ENCODE results near the gene DOK7. TPM values are rescaled to one million over a fixed set of nuclear protein-coding genes. Genes with fewer than 3 reads are reported as not detected.
"Not testable (repeated sequence)": the region's sequence is repeated elsewhere in the genome, so short reads cannot be mapped to it uniquely, and the experiment has no call there.

The DOK7 gene
- total RNA-seq, 3 donors from 2014 or later (not counting 1 experiment from before 2014, with no cell fraction given), result 1.3 to 2.9 (median 1.6) TPM

GRCh38 chr4:3543415-3543814, 80.3 kb downstream of the DOK7 start:
- H3K9me3 ChIP-seq (ENCODE audit: control insufficient read depth, insufficient read depth, low read length); H3K4me1 ChIP-seq (ENCODE audit: control insufficient read depth, insufficient read depth, low read length); intact Hi-C loops (cut with micrococcal nuclease); DNase-seq; ATAC-seq; H3K4me3 Mint-ChIP-seq; H3K27ac ChIP-seq (ENCODE audit: low read length); H3K27me3 Mint-ChIP-seq (ENCODE audit: low read depth in 2 of 2); H3K4me3 ChIP-seq (ENCODE audit: low read length); H3K27me3 ChIP-seq (ENCODE audit: control insufficient read depth, insufficient read depth, low read length); H3K36me3 ChIP-seq (ENCODE audit: control insufficient read depth, insufficient read depth, low read length); H3K9me3 Mint-ChIP-seq; H3K27ac Mint-ChIP-seq; H3K4me1 Mint-ChIP-seq; H3K36me3 Mint-ChIP-seq: not testable (repeated sequence)
- WGBS (ENCODE audit: insufficient coverage), result 96% methylated on average over 4 of the region's 8 CpGs

Other genes starting within 250 kb of the DOK7 start
- 1 to 10 TPM in 2 of 3 donors, under 1 TPM in 1; 0.54 to 2.2 (median 1.8) TPM for gene MSANTD1, start 214.1 kb upstream of the DOK7 start, total RNA-seq
- gene RGS12, start 170.3 kb upstream of the DOK7 start, total RNA-seq, result 10 to 100 TPM; 10.5 to 12.3 (median 10.6) TPM
- under 1 TPM in 2 of 3 donors, not detected in 1; 0.43 to 0.54 TPM for gene HGFAC, start 21.3 kb upstream of the DOK7 start, total RNA-seq
- gene LRPAP1, start 69.1 kb downstream of the DOK7 start, total RNA-seq, result 10 to 100 TPM; 85.4 to 93.4 (median 87.3) TPM

Data from natural killer cell (primary cell).